ENCODE data around the gene KRT85.

KRT85 gene

GRCh38 chr12:52371716-52372115 is 4.4 kb upstream of the KRT85 start:
- H2BK12ac ChIP-seq (ENCODE audit: low read length) = no peak overlapping the region
- no peaks in the 10 kb centered on the region for H3K27me3 ChIP-seq (ENCODE audit: insufficient read depth, low read length)
- no peak overlapping the region for H3K18ac ChIP-seq (ENCODE audit: low read length)
- H4K91ac ChIP-seq (ENCODE audit: low read depth, low read length) = no peak overlapping the region
- H3K14ac ChIP-seq (ENCODE audit: low read length) = no peak overlapping the region
- peaks cover 2% of the 10 kb centered on the region for H3K9me3 ChIP-seq (ENCODE audit: insufficient read depth, low read depth, low read length)
- no peak overlapping the region for H4K12ac ChIP-seq (ENCODE audit: low read depth, low read length)
- H3K27ac ChIP-seq (ENCODE audit: low read depth, low read length) = no peak overlapping the region
- no peak overlapping the region for H2AK5ac ChIP-seq (ENCODE audit: low read length)
- H3K4ac ChIP-seq (ENCODE audit: low read depth, low read length) = no peak overlapping the region
- H3K79me1 ChIP-seq (ENCODE audit: low read length) = no peaks in the 10 kb centered on the region
- no peaks in the 10 kb centered on the region for H3K79me2 ChIP-seq (ENCODE audit: control insufficient read depth, insufficient read depth, low read length, poor library complexity)
- no peaks in the 10 kb centered on the region for H3K36me3 ChIP-seq (ENCODE audit: control insufficient read depth in 1 of 2, insufficient read depth in 2 of 2, low read length in 2 of 2)
- H3K9ac ChIP-seq (ENCODE audit: low read length) = no peak overlapping the region
- no peak for DNase-seq
- H3K23ac ChIP-seq (ENCODE audit: low read length) = no peak overlapping the region
- H3K4me3 ChIP-seq (ENCODE audit: low read depth, low read length) = no peak overlapping the region
- no peak overlapping the region for H2AFZ ChIP-seq (ENCODE audit: insufficient read depth, low read length, poor library complexity)
- H4K8ac ChIP-seq (ENCODE audit: low read depth, low read length) = no peak overlapping the region
- H2BK120ac ChIP-seq (ENCODE audit: insufficient read depth, low read length, poor library complexity) = no peak overlapping the region
- H3K4me2 ChIP-seq (ENCODE audit: low read length) = no peak overlapping the region
- no peak overlapping the region for H2BK5ac ChIP-seq (ENCODE audit: low read depth, low read length, poor library complexity)
- WGBS (ENCODE audit: extremely low coverage, insufficient coverage, insufficient read length) = no CpG with 5 or more reads among the region's 3 CpGs
- no peaks in the 10 kb centered on the region for H3K4me1 ChIP-seq (ENCODE audit: control insufficient read depth in 1 of 2, insufficient read depth in 2 of 2, low read length in 2 of 2)

- H3K23ac ChIP-seq (ENCODE audit: low read length) = no peak overlapping the region
- no peak overlapping the region for H4K8ac ChIP-seq (ENCODE audit: low read depth, low read length)
- H3K79me2 ChIP-seq (ENCODE audit: control insufficient read depth, insufficient read depth, low read length, poor library complexity) = no peaks in the 10 kb centered on the region
- H3K27ac ChIP-seq (ENCODE audit: low read depth, low read length) = no peak overlapping the region
- no peak overlapping the region for H2AK5ac ChIP-seq (ENCODE audit: low read length)
- no CpG with 5 or more reads among the region's 12 CpGs for WGBS (ENCODE audit: extremely low coverage, insufficient coverage, insufficient read length)
- no peak overlapping the region for H3K9ac ChIP-seq (ENCODE audit: low read length)
- H3K4me3 ChIP-seq (ENCODE audit: low read depth, low read length) = no peak overlapping the region
- H2BK5ac ChIP-seq (ENCODE audit: low read depth, low read length, poor library complexity) = no peak overlapping the region
- no peak overlapping the region for H3K14ac ChIP-seq (ENCODE audit: low read length)
- no peaks in the 10 kb centered on the region for H3K79me1 ChIP-seq (ENCODE audit: low read length)
- no peak overlapping the region for H4K91ac ChIP-seq (ENCODE audit: low read depth, low read length)
- peaks cover 2% of the 10 kb centered on the region for H3K9me3 ChIP-seq (ENCODE audit: insufficient read depth, low read depth, low read length)
- H3K4me2 ChIP-seq (ENCODE audit: low read length) = no peak overlapping the region
- H2BK120ac ChIP-seq (ENCODE audit: insufficient read depth, low read length, poor library complexity) = no peak overlapping the region
- no peak overlapping the region for H3K4ac ChIP-seq (ENCODE audit: low read depth, low read length)
- H3K4me1 ChIP-seq (ENCODE audit: control insufficient read depth in 1 of 2, insufficient read depth in 2 of 2, low read length in 2 of 2) = no peaks in the 10 kb centered on the region
- H2AFZ ChIP-seq (ENCODE audit: insufficient read depth, low read length, poor library complexity) = no peak overlapping the region
- H4K12ac ChIP-seq (ENCODE audit: low read depth, low read length) = no peak overlapping the region
- H3K36me3 ChIP-seq (ENCODE audit: control insufficient read depth in 1 of 2, insufficient read depth in 2 of 2, low read length in 2 of 2) = no peaks in the 10 kb centered on the region
- no peaks in the 10 kb centered on the region for H3K27me3 ChIP-seq (ENCODE audit: insufficient read depth, low read length)
- no peak overlapping the region for H3K18ac ChIP-seq (ENCODE audit: low read length)
- DNase-seq = no peak
- no peak overlapping the region for H2BK12ac ChIP-seq (ENCODE audit: low read length)
Observed at GRCh38 chr12:52370926-52371608, 3.8 kb upstream of the KRT85 start.

DNA sequence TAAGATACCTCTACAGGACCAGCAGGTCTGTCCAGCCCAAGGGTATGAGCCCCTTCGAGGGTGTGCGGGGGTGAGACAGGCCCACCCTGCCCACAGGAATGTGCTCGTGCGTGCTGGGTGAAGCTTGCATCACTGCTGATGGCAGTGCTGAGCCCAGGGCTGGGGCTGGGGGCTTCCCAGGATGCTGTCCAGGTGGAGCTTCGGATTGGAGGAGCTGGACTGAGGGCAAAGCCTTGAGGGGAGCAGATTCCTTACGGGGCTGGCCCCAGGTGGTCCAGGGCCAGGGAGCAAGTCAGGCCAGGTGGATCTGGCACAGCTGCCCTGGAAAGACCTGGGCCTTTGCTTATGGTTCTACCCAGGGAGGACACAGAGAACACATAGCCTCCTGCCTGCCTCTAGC is 2.5 kb upstream of the KRT85 start:
- Histone ChIP-seq H3K23ac (ENCODE audit: low read length) (no peak overlapping the region), H4K8ac (ENCODE audit: low read depth, low read length) (no peak overlapping the region), H3K18ac (ENCODE audit: low read length) (no peak overlapping the region), H3K79me2 (ENCODE audit: control insufficient read depth, insufficient read depth, low read length, poor library complexity) (no peaks in the 10 kb centered on the region), H4K91ac (ENCODE audit: low read depth, low read length) (no peak overlapping the region), H3K36me3 (ENCODE audit: control insufficient read depth in 1 of 2, insufficient read depth in 2 of 2, low read length in 2 of 2) (no peaks in the 10 kb centered on the region), H2BK12ac (ENCODE audit: low read length) (no peak overlapping the region), H3K27ac (ENCODE audit: low read depth, low read length) (no peak overlapping the region), H3K9ac (ENCODE audit: low read length) (no peak overlapping the region), H3K9me3 (ENCODE audit: insufficient read depth, low read depth, low read length) (peaks cover 2% of the 10 kb centered on the region), H2AK5ac (ENCODE audit: low read length) (no peak overlapping the region), H4K12ac (ENCODE audit: low read depth, low read length) (no peak overlapping the region), H2BK5ac (ENCODE audit: low read depth, low read length, poor library complexity) (no peak overlapping the region), H3K14ac (ENCODE audit: low read length) (no peak overlapping the region), H3K27me3 (ENCODE audit: insufficient read depth, low read length) (no peaks in the 10 kb centered on the region), H3K4ac (ENCODE audit: low read depth, low read length) (no peak overlapping the region), H2AFZ (ENCODE audit: insufficient read depth, low read length, poor library complexity) (no peak overlapping the region), H2BK120ac (ENCODE audit: insufficient read depth, low read length, poor library complexity) (no peak overlapping the region), H3K79me1 (ENCODE audit: low read length) (no peaks in the 10 kb centered on the region), H3K4me3 (ENCODE audit: low read depth, low read length) (no peak overlapping the region), H3K4me1 (ENCODE audit: control insufficient read depth in 1 of 2, insufficient read depth in 2 of 2, low read length in 2 of 2) (no peaks in the 10 kb centered on the region), H3K4me2 (ENCODE audit: low read length) (no peak overlapping the region)
- no peak for DNase-seq
- WGBS (ENCODE audit: extremely low coverage, insufficient coverage, insufficient read length) = no CpG with 5 or more reads among the region's 6 CpGs

DNA sequence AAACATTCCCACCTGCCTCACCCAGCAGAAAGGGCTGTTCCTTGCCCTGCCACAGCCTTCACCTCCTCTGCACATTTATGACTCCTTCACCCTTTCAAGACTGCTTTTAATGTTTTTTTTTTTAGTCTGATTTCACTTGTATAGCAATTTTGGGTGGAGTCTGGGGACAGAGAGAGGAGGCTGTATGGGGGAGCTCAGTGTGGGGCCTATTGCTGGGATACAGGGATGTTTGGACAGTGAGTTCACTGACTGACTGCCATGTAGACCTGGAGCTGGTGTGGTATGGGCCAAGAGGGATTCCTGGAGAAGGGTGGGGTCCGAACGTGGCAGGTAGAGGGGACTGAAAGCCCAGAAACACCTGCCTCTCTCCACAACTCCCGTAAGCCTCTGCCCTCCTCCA is 1.9 kb upstream of the KRT85 start:
- Histone ChIP-seq H2BK12ac (ENCODE audit: low read length) (no peak overlapping the region), H3K27me3 (ENCODE audit: insufficient read depth, low read length) (no peaks in the 10 kb centered on the region), H3K9ac (ENCODE audit: low read length) (no peak overlapping the region), H3K27ac (ENCODE audit: low read depth, low read length) (no peak overlapping the region), H3K4me2 (ENCODE audit: low read length) (no peak overlapping the region), H2AK5ac (ENCODE audit: low read length) (no peak overlapping the region), H4K8ac (ENCODE audit: low read depth, low read length) (no peak overlapping the region), H2AFZ (ENCODE audit: insufficient read depth, low read length, poor library complexity) (no peak overlapping the region), H2BK5ac (ENCODE audit: low read depth, low read length, poor library complexity) (no peak overlapping the region), H3K9me3 (ENCODE audit: insufficient read depth, low read depth, low read length) (peaks cover 2% of the 10 kb centered on the region), H2BK120ac (ENCODE audit: insufficient read depth, low read length, poor library complexity) (no peak overlapping the region), H3K36me3 (ENCODE audit: control insufficient read depth in 1 of 2, insufficient read depth in 2 of 2, low read length in 2 of 2) (no peaks in the 10 kb centered on the region), H4K12ac (ENCODE audit: low read depth, low read length) (no peak overlapping the region), H3K4me1 (ENCODE audit: control insufficient read depth in 1 of 2, insufficient read depth in 2 of 2, low read length in 2 of 2) (no peaks in the 10 kb centered on the region), H3K79me1 (ENCODE audit: low read length) (no peaks in the 10 kb centered on the region), H3K4ac (ENCODE audit: low read depth, low read length) (no peak overlapping the region), H3K14ac (ENCODE audit: low read length) (no peak overlapping the region), H3K4me3 (ENCODE audit: low read depth, low read length) (no peak overlapping the region), H4K91ac (ENCODE audit: low read depth, low read length) (no peak overlapping the region), H3K79me2 (ENCODE audit: control insufficient read depth, insufficient read depth, low read length, poor library complexity) (no peaks in the 10 kb centered on the region), H3K23ac (ENCODE audit: low read length) (no peak overlapping the region), H3K18ac (ENCODE audit: low read length) (no peak overlapping the region)
- no peak for DNase-seq
- WGBS (ENCODE audit: extremely low coverage, insufficient coverage, insufficient read length) = no CpG with 5 or more reads among the region's 3 CpGs

All from trophoblast cell (in vitro differentiated cells and primary cell).